ENCODE data around the gene WDR45B.

Gene WDR45B

GRCh38 chr17:82648165-82648668 lies at the start of gene WDR45B:
Gene WDR45B (minus strand): TSS chr17:82648444. CDS start chr17:82648340, 104 bp downstream.
- peak; percentile 95 for DNase-seq

- no peak for DNase-seq
Measured at GRCh38 chr17:82697808-82698064, 49.5 kb upstream of the WDR45B start.

GRCh38 chr17:82696916-82697807 lies 48.9 kb upstream of the WDR45B start:
- DNase-seq, result no peak

- DNase-seq, result no peak
Measured at GRCh38 chr17:82696259-82696658, 48.0 kb upstream of the WDR45B start.

GRCh38 chr17:82694647-82695046 lies 46.4 kb upstream of the WDR45B start:
- no peak for DNase-seq

- no peak for DNase-seq
Measured at GRCh38 chr17:82693168-82693867, 45.1 kb upstream of the WDR45B start.

- no peak for DNase-seq
Measured at GRCh38 chr17:82692268-82692667, 44.0 kb upstream of the WDR45B start.

- no peak for DNase-seq
Measured at GRCh38 chr17:82691714-82692113, 43.5 kb upstream of the WDR45B start.

GRCh38 chr17:82690786-82691489 lies 42.7 kb upstream of the WDR45B start:
- no peak for DNase-seq

GRCh38 chr17:82689077-82689476 lies 40.8 kb upstream of the WDR45B start:
- DNase-seq, result no peak

GRCh38 chr17:82687871-82688270 lies 39.6 kb upstream of the WDR45B start:
- DNase-seq, result no peak

- no peak for DNase-seq
Measured at GRCh38 chr17:82687375-82687861, 39.2 kb upstream of the WDR45B start.

- no peak for DNase-seq
Measured at GRCh38 chr17:82686366-82687324, 38.4 kb upstream of the WDR45B start.

- no peak for DNase-seq
Measured at GRCh38 chr17:82685291-82685690, 37.0 kb upstream of the WDR45B start.

- no peak for DNase-seq
Measured at GRCh38 chr17:82684228-82684841, 36.1 kb upstream of the WDR45B start.

GRCh38 chr17:82683534-82683933 lies 35.3 kb upstream of the WDR45B start:
- DNase-seq, result no peak

GRCh38 chr17:82681547-82681946 lies 33.3 kb upstream of the WDR45B start:
- no peak for DNase-seq

- DNase-seq, result no peak
Measured at GRCh38 chr17:82679586-82680465, 31.6 kb upstream of the WDR45B start.

GRCh38 chr17:82678265-82678891 lies 30.1 kb upstream of the WDR45B start:
- DNase-seq, result no peak

GRCh38 chr17:82677353-82677925 lies 29.2 kb upstream of the WDR45B start:
- no peak for DNase-seq

Measured in KG1 (cell line).